ENCODE data around the gene ADGRB3.

GRCh38 chr6:69265706-69266105 is 630.6 kb downstream of the ADGRB3 start:
- no peak for TF ChIP-seq GATA2 (IDR thresholded peaks at IDR 0.05; ENCODE audit: low read depth, low read length)
- no peak for TF ChIP-seq GATA3 (IDR thresholded peaks at IDR 0.05; ENCODE audit: low read depth, low read length)

All from SH-SY5Y (cell line).